ENCODE measurements around the gene FAM13A.

The FAM13A gene

GRCh38 chr4:88761861-88762523 is 295.0 kb downstream of the FAM13A start:
- no peak for DNase-seq

GRCh38 chr4:88761342-88761741 is 295.6 kb downstream of the FAM13A start:
- DNase-seq, result no peak

- no peak for DNase-seq
Measured at GRCh38 chr4:88759895-88760290, 297.1 kb downstream of the FAM13A start.

GRCh38 chr4:88759039-88759894 is 297.7 kb downstream of the FAM13A start:
- DNase-seq, result peak; percentile 66

- DNase-seq, result no peak
Measured at GRCh38 chr4:88758264-88758663, 298.7 kb downstream of the FAM13A start.

- DNase-seq, result no peak
Measured at GRCh38 chr4:88757776-88758175, 299.2 kb downstream of the FAM13A start.

GRCh38 chr4:88757067-88757466 is 299.9 kb downstream of the FAM13A start:
- peak; percentile 49 for DNase-seq

GRCh38 chr4:88756149-88756548 is 300.8 kb downstream of the FAM13A start:
- no peak for DNase-seq

- DNase-seq, result no peak
Measured at GRCh38 chr4:88755454-88755853, 301.5 kb downstream of the FAM13A start.

GRCh38 chr4:88754796-88755195 is 302.2 kb downstream of the FAM13A start:
- no peak for DNase-seq

GRCh38 chr4:88753658-88754571 is 303.1 kb downstream of the FAM13A start:
- DNase-seq, result no peak

GRCh38 chr4:88752754-88753153 is 304.2 kb downstream of the FAM13A start:
- no peak for DNase-seq

- DNase-seq, result no peak
Measured at GRCh38 chr4:88752076-88752463, 304.9 kb downstream of the FAM13A start.

- peak; percentile 26 for DNase-seq
Measured at GRCh38 chr4:88751258-88752075, 305.5 kb downstream of the FAM13A start.

GRCh38 chr4:88750369-88750768 is 306.6 kb downstream of the FAM13A start:
- no peak for DNase-seq

GRCh38 chr4:88747351-88747750 is 309.6 kb downstream of the FAM13A start:
- no peak for DNase-seq

- no peak for DNase-seq
Measured at GRCh38 chr4:88746206-88746605, 310.8 kb downstream of the FAM13A start.

GRCh38 chr4:88745581-88746163 is 311.3 kb downstream of the FAM13A start:
- no peak for DNase-seq

- no peak for DNase-seq
Measured at GRCh38 chr4:88745175-88745574, 311.8 kb downstream of the FAM13A start.

- no peak for DNase-seq
Measured at GRCh38 chr4:88744609-88745008, 312.4 kb downstream of the FAM13A start.

GRCh38 chr4:88743696-88744095 is 313.3 kb downstream of the FAM13A start:
- peak; percentile 95 for DNase-seq

GRCh38 chr4:88742561-88742960 is 314.4 kb downstream of the FAM13A start:
- DNase-seq, result peak; percentile 47
